Measurements from ENCODE around the gene TICAM2. TPM values are rescaled to one million over a fixed set of nuclear protein-coding genes. Genes with fewer than 3 reads are reported as not detected.

The TICAM2 gene
- total RNA-seq, 1 experiment from 2014 or later = 2.1 TPM

DNA sequence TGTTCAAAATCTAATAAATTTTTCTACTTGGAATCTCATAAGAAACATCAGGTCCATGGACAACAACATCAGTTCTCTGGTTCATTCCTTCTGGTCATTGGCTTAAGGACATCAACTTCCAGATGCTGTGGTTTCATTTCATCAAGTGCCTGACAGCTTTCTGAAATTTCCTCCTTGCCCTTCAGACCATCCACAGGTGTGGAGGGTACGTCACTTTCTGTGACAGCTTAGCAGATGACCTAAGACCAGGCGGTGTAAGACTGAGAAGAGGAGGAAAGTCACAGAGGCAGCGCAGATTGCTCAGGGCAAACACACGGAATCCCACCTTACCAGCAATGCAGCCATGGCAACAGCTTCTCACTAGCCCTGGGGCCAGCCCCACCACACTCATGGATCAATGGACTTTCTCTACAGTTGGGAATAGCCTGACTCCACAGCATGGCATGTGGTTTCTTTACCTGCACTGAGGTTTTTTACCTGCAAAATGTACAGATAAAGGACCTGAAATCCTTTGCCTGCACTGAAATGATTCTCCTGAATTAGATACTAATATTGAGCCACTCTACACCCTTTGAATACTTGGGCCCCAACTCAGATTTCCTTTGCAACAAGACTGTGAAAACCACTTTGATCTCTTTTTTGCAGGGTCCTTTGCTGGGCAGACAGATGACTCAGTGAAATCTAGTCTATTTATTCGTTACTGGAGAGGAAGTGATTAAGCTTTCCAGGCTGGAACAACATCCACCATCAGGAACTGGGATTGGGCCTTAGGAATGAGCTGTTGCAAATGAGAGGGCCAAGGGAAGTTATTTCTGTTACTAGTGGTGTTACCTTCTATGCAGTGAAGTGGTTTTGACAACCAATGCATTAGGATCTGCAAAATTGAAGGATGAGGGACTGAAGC, 26.9 kb downstream of the TICAM2 start:
- intact Hi-C loops (cut with micrococcal nuclease; ENCODE audit: unreplicated experiment) = no loop called here
- DNase-seq = no peak
- Mint-ChIP-seq H3K4me1 (ENCODE audit: low read depth, unreplicated experiment) (peaks cover 30% of the 10 kb centered on the region), H3K9me3 (ENCODE audit: low read depth, unreplicated experiment) (peaks cover 4% of the 10 kb centered on the region), H3K4me3 (ENCODE audit: low read depth, unreplicated experiment) (no peak overlapping the region), H3K27ac (ENCODE audit: unreplicated experiment) (no peak overlapping the region), H3K27me3 (ENCODE audit: unreplicated experiment) (no peaks in the 10 kb centered on the region), H3K36me3 (ENCODE audit: insufficient read depth, unreplicated experiment) (no peaks in the 10 kb centered on the region)
- CTCF ChIA-PET = interaction anchor here (0.8 to 2.3 kb wide), 23 partner anchors 9 to 280 kb away, joined by 3 to 51 read pairs (median 4); partner anchors contain the start of genes CCDC112 and FEM1C
- TF ChIP-seq, protein P1, sequence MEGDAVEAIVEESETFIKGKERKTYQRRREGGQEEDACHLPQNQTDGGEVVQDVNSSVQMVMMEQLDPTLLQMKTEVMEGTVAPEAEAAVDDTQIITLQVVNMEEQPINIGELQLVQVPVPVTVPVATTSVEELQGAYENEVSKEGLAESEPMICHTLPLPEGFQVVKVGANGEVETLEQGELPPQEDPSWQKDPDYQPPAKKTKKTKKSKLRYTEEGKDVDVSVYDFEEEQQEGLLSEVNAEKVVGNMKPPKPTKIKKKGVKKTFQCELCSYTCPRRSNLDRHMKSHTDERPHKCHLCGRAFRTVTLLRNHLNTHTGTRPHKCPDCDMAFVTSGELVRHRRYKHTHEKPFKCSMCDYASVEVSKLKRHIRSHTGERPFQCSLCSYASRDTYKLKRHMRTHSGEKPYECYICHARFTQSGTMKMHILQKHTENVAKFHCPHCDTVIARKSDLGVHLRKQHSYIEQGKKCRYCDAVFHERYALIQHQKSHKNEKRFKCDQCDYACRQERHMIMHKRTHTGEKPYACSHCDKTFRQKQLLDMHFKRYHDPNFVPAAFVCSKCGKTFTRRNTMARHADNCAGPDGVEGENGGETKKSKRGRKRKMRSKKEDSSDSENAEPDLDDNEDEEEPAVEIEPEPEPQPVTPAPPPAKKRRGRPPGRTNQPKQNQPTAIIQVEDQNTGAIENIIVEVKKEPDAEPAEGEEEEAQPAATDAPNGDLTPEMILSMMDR (IDR thresholded peaks at IDR 0.05; ENCODE audit: unreplicated experiment) = no peak
- BruUV-seq (replicated peaks) = no TSS peak

DNA sequence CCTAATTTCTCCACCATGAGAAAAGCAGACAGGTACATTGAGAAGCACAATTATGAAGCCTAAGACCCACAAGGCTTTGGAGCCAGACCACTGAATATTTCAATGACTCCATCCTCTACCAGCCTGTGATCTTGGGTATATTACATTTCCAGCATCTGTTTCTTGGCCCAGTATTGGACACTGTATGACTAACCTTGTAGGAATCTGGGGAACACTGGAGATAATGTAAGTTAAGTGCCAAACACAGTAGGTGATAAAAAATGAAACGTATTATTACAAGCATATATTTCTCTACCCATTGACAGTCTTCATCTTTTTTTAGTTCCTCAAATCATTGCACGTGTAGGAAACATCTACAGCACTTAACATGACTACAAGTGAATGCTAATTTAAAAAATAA, 29.1 kb downstream of the TICAM2 start:
- no peak overlapping the region for H3K4me3 Mint-ChIP-seq (ENCODE audit: low read depth, unreplicated experiment)
- H3K36me3 Mint-ChIP-seq (ENCODE audit: insufficient read depth, unreplicated experiment) = no peaks in the 10 kb centered on the region
- H3K27ac Mint-ChIP-seq (ENCODE audit: unreplicated experiment) = no peak overlapping the region
- TF ChIP-seq, protein P1 (IDR thresholded peaks at IDR 0.05; ENCODE audit: unreplicated experiment) = no peak
- H3K27me3 Mint-ChIP-seq (ENCODE audit: unreplicated experiment) = no peaks in the 10 kb centered on the region
- H3K4me1 Mint-ChIP-seq (ENCODE audit: low read depth, unreplicated experiment) = peaks cover 30% of the 10 kb centered on the region
- DNase-seq = no peak
- H3K9me3 Mint-ChIP-seq (ENCODE audit: low read depth, unreplicated experiment) = peaks cover 4% of the 10 kb centered on the region
- no TSS peak for BruUV-seq (replicated peaks)
- CTCF ChIA-PET = interaction anchor here (1.3 kb wide), 1 partner anchor 194 kb away, joined by 3 read pairs; no protein-coding TSS in a partner anchor
- intact Hi-C loops (cut with micrococcal nuclease; ENCODE audit: unreplicated experiment) = loop anchor here (5.0 kb wide), 1 partner anchor 36 kb away; no protein-coding TSS in a partner anchor

GRCh38 chr5:115571441-115571878, 30.8 kb downstream of the TICAM2 start:
- H3K4me3 Mint-ChIP-seq (ENCODE audit: low read depth, unreplicated experiment) = no peak overlapping the region
- H3K9me3 Mint-ChIP-seq (ENCODE audit: low read depth, unreplicated experiment) = no peaks in the 10 kb centered on the region
- intact Hi-C loops (cut with micrococcal nuclease; ENCODE audit: unreplicated experiment) = loop anchor here (5.0 kb wide), 1 partner anchor 34 kb away; no protein-coding TSS in a partner anchor
- H3K4me1 Mint-ChIP-seq (ENCODE audit: low read depth, unreplicated experiment) = peaks cover 30% of the 10 kb centered on the region
- DNase-seq = no peak
- no TSS peak for BruUV-seq (replicated peaks)
- H3K27ac Mint-ChIP-seq (ENCODE audit: unreplicated experiment) = no peak overlapping the region
- no peaks in the 10 kb centered on the region for H3K36me3 Mint-ChIP-seq (ENCODE audit: insufficient read depth, unreplicated experiment)
- TF ChIP-seq, protein P1 (IDR thresholded peaks at IDR 0.05; ENCODE audit: unreplicated experiment) = no peak
- CTCF ChIA-PET = interaction anchor here (1.4 kb wide), 1 partner anchor 28 kb away, joined by 5 read pairs; the partner anchor contains the start of gene FEM1C
- H3K27me3 Mint-ChIP-seq (ENCODE audit: unreplicated experiment) = no peaks in the 10 kb centered on the region

DNA sequence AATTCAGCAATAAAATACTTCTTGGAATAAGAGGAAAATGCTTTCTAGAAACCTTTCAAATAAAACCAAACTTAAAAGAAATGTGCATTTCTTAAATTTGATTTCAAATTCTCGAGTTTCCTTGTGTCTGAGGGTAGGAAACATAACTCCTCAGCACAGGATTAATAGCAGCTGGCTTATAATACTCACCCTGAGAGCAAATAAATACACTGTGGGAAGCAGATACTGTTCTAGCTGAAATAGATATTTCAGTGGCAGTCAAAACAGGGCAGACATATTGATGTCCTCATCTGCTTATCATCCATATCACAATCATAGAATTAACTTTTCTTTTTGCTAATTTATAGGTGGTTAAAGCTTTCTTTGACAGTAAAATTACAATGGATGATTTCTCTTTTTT, 33.6 kb downstream of the TICAM2 start:
- TF ChIP-seq, protein P1 (IDR thresholded peaks at IDR 0.05; ENCODE audit: unreplicated experiment) = no peak
- DNase-seq = no peak
- peaks cover 28% of the 10 kb centered on the region for H3K4me1 Mint-ChIP-seq (ENCODE audit: low read depth, unreplicated experiment)
- no peak overlapping the region for H3K27ac Mint-ChIP-seq (ENCODE audit: unreplicated experiment)
- intact Hi-C loops (cut with micrococcal nuclease; ENCODE audit: unreplicated experiment) = no loop called here
- no TSS peak for BruUV-seq (replicated peaks)
- no peaks in the 10 kb centered on the region for H3K9me3 Mint-ChIP-seq (ENCODE audit: low read depth, unreplicated experiment)
- H3K27me3 Mint-ChIP-seq (ENCODE audit: unreplicated experiment) = no peaks in the 10 kb centered on the region
- H3K4me3 Mint-ChIP-seq (ENCODE audit: low read depth, unreplicated experiment) = no peak overlapping the region
- CTCF ChIA-PET = no interaction called here
- no peaks in the 10 kb centered on the region for H3K36me3 Mint-ChIP-seq (ENCODE audit: insufficient read depth, unreplicated experiment)
